ENCODE results near the gene KCNH5.
"Not testable (repeated sequence)": the region's sequence is repeated elsewhere in the genome, so short reads cannot be mapped to it uniquely, and the experiment has no call there.

Gene KCNH5

GRCh38 chr14:62746881-62747280 is 298.4 kb downstream of the KCNH5 start:
- not testable (repeated sequence) for H3K4me1 Mint-ChIP-seq, H3K4me3 Mint-ChIP-seq, H3K9me3 Mint-ChIP-seq, H3K27me3 Mint-ChIP-seq, H3K27ac Mint-ChIP-seq, H3K36me3 Mint-ChIP-seq

GRCh38 chr14:62745496-62745895 is 299.8 kb downstream of the KCNH5 start:
- H3K27ac Mint-ChIP-seq, result no peak overlapping the region
- no peaks in the 10 kb centered on the region for H3K36me3 Mint-ChIP-seq
- no peak overlapping the region for H3K4me3 Mint-ChIP-seq
- H3K27me3 Mint-ChIP-seq, result no peaks in the 10 kb centered on the region
- H3K9me3 Mint-ChIP-seq, result no peaks in the 10 kb centered on the region
- H3K4me1 Mint-ChIP-seq, result no peaks in the 10 kb centered on the region

- no peaks in the 10 kb centered on the region for H3K27me3 Mint-ChIP-seq
- H3K27ac Mint-ChIP-seq, result no peak overlapping the region
- no peaks in the 10 kb centered on the region for H3K36me3 Mint-ChIP-seq
- no peak overlapping the region for H3K4me3 Mint-ChIP-seq
- no peaks in the 10 kb centered on the region for H3K9me3 Mint-ChIP-seq
- H3K4me1 Mint-ChIP-seq, result no peaks in the 10 kb centered on the region
Measured at GRCh38 chr14:62743560-62743959, 301.7 kb downstream of the KCNH5 start.

- H3K9me3 Mint-ChIP-seq, result no peaks in the 10 kb centered on the region
- no peaks in the 10 kb centered on the region for H3K4me1 Mint-ChIP-seq
- no peaks in the 10 kb centered on the region for H3K27me3 Mint-ChIP-seq
- no peak overlapping the region for H3K27ac Mint-ChIP-seq
- H3K4me3 Mint-ChIP-seq, result no peak overlapping the region
- no peaks in the 10 kb centered on the region for H3K36me3 Mint-ChIP-seq
Measured at GRCh38 chr14:62743118-62743517, 302.1 kb downstream of the KCNH5 start.

GRCh38 chr14:62739647-62740046 is 305.6 kb downstream of the KCNH5 start:
- Mint-ChIP-seq H3K36me3 (no peaks in the 10 kb centered on the region), H3K9me3 (no peaks in the 10 kb centered on the region), H3K4me1 (no peaks in the 10 kb centered on the region), H3K27ac (no peak overlapping the region), H3K4me3 (no peak overlapping the region), H3K27me3 (peaks cover 3% of the 10 kb centered on the region)

- Mint-ChIP-seq H3K4me1 (no peaks in the 10 kb centered on the region), H3K27me3 (peaks cover 3% of the 10 kb centered on the region), H3K36me3 (no peaks in the 10 kb centered on the region), H3K4me3 (no peak overlapping the region), H3K9me3 (no peaks in the 10 kb centered on the region), H3K27ac (no peak overlapping the region)
Measured at GRCh38 chr14:62736048-62737043, 308.9 kb downstream of the KCNH5 start.

GRCh38 chr14:62734831-62735230 is 310.4 kb downstream of the KCNH5 start:
- Mint-ChIP-seq H3K36me3 (no peaks in the 10 kb centered on the region), H3K4me3 (no peak overlapping the region), H3K4me1 (no peaks in the 10 kb centered on the region), H3K9me3 (no peaks in the 10 kb centered on the region), H3K27ac (no peak overlapping the region), H3K27me3 (peaks cover 3% of the 10 kb centered on the region)

GRCh38 chr14:62722406-62722805 is 322.9 kb downstream of the KCNH5 start:
- H3K36me3 Mint-ChIP-seq, result no peaks in the 10 kb centered on the region
- H3K4me1 Mint-ChIP-seq, result no peaks in the 10 kb centered on the region
- H3K9me3 Mint-ChIP-seq, result peaks cover 7% of the 10 kb centered on the region
- no peak overlapping the region for H3K27ac Mint-ChIP-seq
- no peaks in the 10 kb centered on the region for H3K27me3 Mint-ChIP-seq
- no peak overlapping the region for H3K4me3 Mint-ChIP-seq

GRCh38 chr14:62718629-62719028 is 326.6 kb downstream of the KCNH5 start:
- H3K27me3 Mint-ChIP-seq, result no peaks in the 10 kb centered on the region
- no peak overlapping the region for H3K4me3 Mint-ChIP-seq
- H3K4me1 Mint-ChIP-seq, result no peaks in the 10 kb centered on the region
- no peak overlapping the region for H3K27ac Mint-ChIP-seq
- H3K9me3 Mint-ChIP-seq, result peaks cover 7% of the 10 kb centered on the region
- H3K36me3 Mint-ChIP-seq, result no peaks in the 10 kb centered on the region

GRCh38 chr14:62711351-62712023 is 333.8 kb downstream of the KCNH5 start:
- no peaks in the 10 kb centered on the region for H3K4me1 Mint-ChIP-seq
- no peaks in the 10 kb centered on the region for H3K27me3 Mint-ChIP-seq
- no peak overlapping the region for H3K27ac Mint-ChIP-seq
- no peak overlapping the region for H3K4me3 Mint-ChIP-seq
- no peaks in the 10 kb centered on the region for H3K9me3 Mint-ChIP-seq
- H3K36me3 Mint-ChIP-seq, result no peaks in the 10 kb centered on the region

GRCh38 chr14:62710811-62711210 is 334.4 kb downstream of the KCNH5 start:
- Mint-ChIP-seq H3K27me3 (no peaks in the 10 kb centered on the region), H3K36me3 (no peaks in the 10 kb centered on the region), H3K9me3 (no peaks in the 10 kb centered on the region)

GRCh38 chr14:62709773-62710172 is 335.5 kb downstream of the KCNH5 start:
- no peak overlapping the region for H3K27ac Mint-ChIP-seq
- no peak overlapping the region for H3K4me3 Mint-ChIP-seq
- no peaks in the 10 kb centered on the region for H3K36me3 Mint-ChIP-seq
- no peaks in the 10 kb centered on the region for H3K27me3 Mint-ChIP-seq
- no peaks in the 10 kb centered on the region for H3K4me1 Mint-ChIP-seq
- H3K9me3 Mint-ChIP-seq, result no peaks in the 10 kb centered on the region

More at GRCh38 chr14:62710811-62711210, 334.4 kb downstream of the KCNH5 start:
- Mint-ChIP-seq H3K27ac (no peak overlapping the region), H3K4me1 (no peaks in the 10 kb centered on the region), H3K4me3 (no peak overlapping the region)

- no peaks in the 10 kb centered on the region for H3K9me3 Mint-ChIP-seq
- H3K36me3 Mint-ChIP-seq, result no peaks in the 10 kb centered on the region
- H3K27ac Mint-ChIP-seq, result no peak overlapping the region
- no peak overlapping the region for H3K4me3 Mint-ChIP-seq
- H3K27me3 Mint-ChIP-seq, result no peaks in the 10 kb centered on the region
- no peaks in the 10 kb centered on the region for H3K4me1 Mint-ChIP-seq
Measured at GRCh38 chr14:62706217-62706616, 339.0 kb downstream of the KCNH5 start.

- Mint-ChIP-seq H3K9me3 (no peaks in the 10 kb centered on the region), H3K4me3 (no peak overlapping the region), H3K27me3 (no peaks in the 10 kb centered on the region), H3K27ac (no peak overlapping the region), H3K36me3 (no peaks in the 10 kb centered on the region), H3K4me1 (no peaks in the 10 kb centered on the region)
Measured at GRCh38 chr14:62697461-62697860, 347.8 kb downstream of the KCNH5 start.

GRCh38 chr14:62696929-62697328 is 348.3 kb downstream of the KCNH5 start:
- Mint-ChIP-seq H3K4me3 (no peak overlapping the region), H3K27ac (no peak overlapping the region), H3K4me1 (no peaks in the 10 kb centered on the region), H3K27me3 (no peaks in the 10 kb centered on the region), H3K9me3 (no peaks in the 10 kb centered on the region), H3K36me3 (no peaks in the 10 kb centered on the region)

- no peak overlapping the region for H3K4me3 Mint-ChIP-seq
Measured at GRCh38 chr14:62696331-62696924, 348.8 kb downstream of the KCNH5 start.

More at GRCh38 chr14:62696331-62696924, 348.8 kb downstream of the KCNH5 start:
- H3K27me3 Mint-ChIP-seq, result no peaks in the 10 kb centered on the region
- H3K27ac Mint-ChIP-seq, result no peak overlapping the region
- no peaks in the 10 kb centered on the region for H3K9me3 Mint-ChIP-seq
- no peaks in the 10 kb centered on the region for H3K4me1 Mint-ChIP-seq
- no peaks in the 10 kb centered on the region for H3K36me3 Mint-ChIP-seq
